ENCODE results near the gene C16orf74. TPM values are rescaled to one million over a fixed set of nuclear protein-coding genes. Genes with fewer than 3 reads are reported as not detected.

C16orf74 gene
- polyA plus RNA-seq, 3 donors: 4.1 to 4.9 (median 4.9) TPM

DNA sequence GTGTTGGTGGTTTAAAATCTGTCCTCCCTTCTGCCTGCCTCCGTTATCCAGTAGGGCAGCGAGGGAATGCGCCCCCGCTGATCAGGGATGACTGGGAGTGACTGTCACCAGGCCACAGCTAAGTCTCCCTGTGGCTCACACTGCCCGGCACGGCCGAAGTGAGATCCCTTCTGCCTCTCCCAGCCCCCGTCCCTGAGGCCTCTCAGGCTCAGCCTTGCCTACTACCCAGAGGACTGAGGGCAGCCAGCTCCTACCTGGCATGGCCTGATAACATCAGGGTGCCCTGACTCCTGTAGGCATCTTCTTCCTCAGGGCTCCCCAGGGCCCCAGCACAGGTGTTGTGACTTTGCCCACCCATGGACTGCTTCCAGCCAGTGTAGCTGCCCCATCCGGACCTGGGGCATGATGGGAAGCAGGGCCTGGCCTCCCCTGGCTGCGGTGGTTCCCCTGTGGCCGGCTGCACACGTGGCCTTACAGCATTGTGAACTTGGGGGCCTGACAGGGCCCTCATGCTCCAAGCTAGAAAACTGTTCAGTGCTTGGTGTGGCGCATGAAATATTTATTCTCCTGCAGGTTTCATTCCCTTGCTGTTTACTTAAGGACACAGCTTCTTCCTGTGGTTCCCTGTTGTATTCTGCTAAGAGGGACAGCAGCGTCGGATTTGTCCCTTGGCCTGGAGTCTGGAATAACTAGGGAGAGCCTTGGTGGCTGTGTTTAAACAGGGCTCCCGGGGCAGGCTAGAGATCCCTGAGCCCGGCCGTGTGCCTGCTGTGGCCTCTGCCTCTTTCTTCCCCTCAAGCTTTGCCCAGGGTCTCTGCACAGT, 92.2 kb downstream of the C16orf74 start:
- DNase-seq: no peak

DNA sequence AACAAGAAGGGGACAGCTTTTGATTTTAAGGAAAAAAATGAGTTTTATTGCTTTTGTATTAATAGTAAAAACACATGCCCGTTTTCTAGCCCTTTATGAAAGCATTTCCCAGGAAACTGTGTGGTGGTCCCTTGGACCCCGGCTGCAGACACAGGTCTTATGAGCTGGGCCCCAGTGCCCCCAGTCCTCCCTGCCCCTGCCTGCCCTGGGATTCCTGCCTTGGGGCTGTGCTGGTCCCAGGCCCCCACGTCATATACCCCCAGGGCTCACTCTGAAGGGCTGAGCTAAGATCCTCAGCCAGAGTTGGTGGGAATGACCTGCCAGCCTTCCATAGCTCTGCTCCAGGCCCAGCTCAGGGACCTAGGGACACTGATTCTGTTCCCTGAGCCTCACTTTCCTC, 92.9 kb downstream of the C16orf74 start:
- DNase-seq: no peak

Other genes with a start within 250 kb of the C16orf74 start
- gene GSE1, start 137.8 kb downstream of the C16orf74 start, polyA plus RNA-seq (ENCODE audit: insufficient read length in 3 of 3): 10 to 100 TPM; 66.7 to 81.1 (median 76.1) TPM
- gene GINS2, start 62.1 kb downstream of the C16orf74 start, polyA plus RNA-seq (ENCODE audit: insufficient read length in 3 of 3): 10 to 100 TPM; 17.2 to 20.9 (median 20.2) TPM
- gene EMC8, start 48.4 kb upstream of the C16orf74 start, polyA plus RNA-seq (ENCODE audit: insufficient read length in 3 of 3): 10 to 100 TPM; 34.0 to 34.9 (median 34.0) TPM
- gene COX4I1, start 48.6 kb upstream of the C16orf74 start, polyA plus RNA-seq (ENCODE audit: insufficient read length in 3 of 3): 100 to 1,000 TPM; 342 to 452 (median 397) TPM
- gene IRF8, start 148.1 kb upstream of the C16orf74 start, polyA plus RNA-seq (ENCODE audit: insufficient read length in 3 of 3): 1 to 10 TPM; 3.7 to 6.2 (median 4.3) TPM